GM10266 (cell line): ENCODE measurements around the gene MAN1A2.

Experiments
- DNase-seq: peaks from one replicate; pipeline ENCODE4 v3.0.0; 2012; ENCODE audit errors: extremely low spot score
- TF ChIP-seq, protein P1 (sequence below): IDR thresholded peaks from 2 replicates; pipeline ENCODE4 v1.5.1; 2012; ENCODE audit warnings: mild to moderate bottlenecking, low read depth; ENCODE audit not compliant: control insufficient read depth, insufficient read depth; ENCODE audit errors: missing control alignments

Gene MAN1A2

DNA sequence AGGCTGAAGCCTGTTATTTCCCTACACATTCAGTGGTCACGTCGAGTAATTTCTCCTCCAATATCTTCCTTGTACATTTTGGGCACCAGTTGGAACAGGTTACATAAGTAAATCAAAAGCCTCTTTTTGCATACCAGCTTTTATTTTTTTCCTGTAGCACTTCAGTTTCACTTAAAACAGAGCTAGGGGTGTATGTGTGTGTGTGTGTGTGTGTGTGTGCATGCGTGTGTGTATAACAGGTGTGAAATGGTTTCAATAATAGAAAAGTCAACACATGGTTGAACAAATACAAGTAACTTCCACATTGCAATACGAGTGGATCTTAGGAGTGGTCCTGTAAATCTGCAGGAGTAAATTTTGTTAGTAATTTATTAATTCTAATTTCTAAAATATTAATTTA is 3.0 kb upstream of the MAN1A2 start:
- no peak for DNase-seq
- TF ChIP-seq, protein P1, sequence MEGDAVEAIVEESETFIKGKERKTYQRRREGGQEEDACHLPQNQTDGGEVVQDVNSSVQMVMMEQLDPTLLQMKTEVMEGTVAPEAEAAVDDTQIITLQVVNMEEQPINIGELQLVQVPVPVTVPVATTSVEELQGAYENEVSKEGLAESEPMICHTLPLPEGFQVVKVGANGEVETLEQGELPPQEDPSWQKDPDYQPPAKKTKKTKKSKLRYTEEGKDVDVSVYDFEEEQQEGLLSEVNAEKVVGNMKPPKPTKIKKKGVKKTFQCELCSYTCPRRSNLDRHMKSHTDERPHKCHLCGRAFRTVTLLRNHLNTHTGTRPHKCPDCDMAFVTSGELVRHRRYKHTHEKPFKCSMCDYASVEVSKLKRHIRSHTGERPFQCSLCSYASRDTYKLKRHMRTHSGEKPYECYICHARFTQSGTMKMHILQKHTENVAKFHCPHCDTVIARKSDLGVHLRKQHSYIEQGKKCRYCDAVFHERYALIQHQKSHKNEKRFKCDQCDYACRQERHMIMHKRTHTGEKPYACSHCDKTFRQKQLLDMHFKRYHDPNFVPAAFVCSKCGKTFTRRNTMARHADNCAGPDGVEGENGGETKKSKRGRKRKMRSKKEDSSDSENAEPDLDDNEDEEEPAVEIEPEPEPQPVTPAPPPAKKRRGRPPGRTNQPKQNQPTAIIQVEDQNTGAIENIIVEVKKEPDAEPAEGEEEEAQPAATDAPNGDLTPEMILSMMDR = no peak

DNA sequence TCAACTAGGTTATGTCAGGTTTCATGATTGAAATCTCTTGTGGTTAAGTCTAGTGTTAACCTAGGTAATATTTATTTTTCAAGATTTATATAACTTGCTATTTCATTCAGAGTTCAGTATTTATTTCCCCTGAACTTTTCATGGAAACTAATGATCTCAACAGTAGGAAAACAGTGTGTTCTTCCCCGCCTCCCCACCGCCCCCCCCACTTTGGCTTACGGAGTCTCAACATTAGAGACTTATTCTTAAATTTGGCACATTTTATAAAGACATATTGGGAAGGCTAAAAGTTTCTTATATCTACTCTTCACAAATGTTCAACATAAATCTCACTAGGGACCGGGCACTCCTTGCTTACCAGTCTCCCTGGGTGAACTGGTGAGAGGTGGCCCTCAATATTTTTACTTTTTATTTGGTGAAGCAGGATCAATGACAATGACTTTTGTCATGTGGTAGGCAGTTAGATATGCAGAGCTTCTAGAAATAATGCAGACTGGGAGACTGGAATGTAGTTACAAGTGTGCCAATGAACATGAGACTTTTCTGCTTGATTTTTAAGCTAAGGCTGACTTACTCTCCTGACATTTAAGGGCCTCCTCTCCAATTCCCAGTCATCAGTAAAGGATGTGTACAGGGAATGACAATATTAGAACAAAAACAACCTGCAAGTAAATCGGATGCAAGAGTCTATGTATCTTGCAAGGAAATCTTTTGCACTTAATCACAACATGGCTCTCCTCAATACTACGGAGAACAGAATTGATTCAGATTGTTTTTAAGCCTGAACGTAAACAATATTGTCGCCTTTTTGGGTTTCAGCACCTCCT is 1.7 kb upstream of the MAN1A2 start:
- DNase-seq = no peak
- TF ChIP-seq, protein P1 = no peak

DNA sequence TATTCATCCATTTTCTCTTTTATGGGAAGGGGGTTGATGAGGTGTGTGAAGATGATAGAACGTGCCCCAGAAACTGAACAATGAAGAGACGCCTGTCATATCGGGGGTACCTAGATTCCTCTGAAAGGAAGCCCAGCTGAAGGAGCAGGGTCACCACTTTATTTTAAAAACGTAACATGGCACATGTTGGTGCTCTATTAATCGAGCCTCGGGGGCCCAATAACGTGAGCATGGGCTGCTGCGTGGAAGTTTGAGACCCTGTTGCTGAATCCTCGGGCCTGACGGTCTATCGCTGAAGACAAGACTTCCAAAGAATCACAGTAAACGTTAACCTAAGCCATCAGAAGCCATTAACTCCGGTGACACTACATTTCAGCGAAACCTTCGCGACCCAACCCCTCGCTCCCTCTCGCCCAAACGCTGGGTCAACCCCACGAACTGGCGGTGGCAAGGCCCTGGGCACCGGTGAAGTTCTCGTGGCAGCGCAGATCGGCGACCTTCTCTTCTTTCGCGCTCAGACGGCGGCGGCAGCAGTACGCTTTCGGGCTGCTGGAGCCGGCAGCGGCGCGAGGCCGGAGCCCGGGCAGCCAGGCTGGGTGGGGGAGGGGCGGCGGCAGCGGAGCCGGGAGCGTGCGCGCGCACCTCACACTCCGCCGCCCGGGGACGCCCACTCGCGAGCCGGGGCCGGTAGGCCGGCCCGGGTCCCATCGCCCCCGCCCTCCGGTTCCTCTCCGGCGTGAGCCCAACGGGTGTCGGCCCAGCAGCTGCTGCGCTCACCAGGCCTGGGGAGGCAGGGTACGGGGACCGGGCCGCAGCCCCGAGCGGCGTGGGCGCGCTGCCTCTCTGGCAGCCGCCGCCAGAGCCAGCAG is 838 bp upstream of the MAN1A2 start:
- TF ChIP-seq, protein P1 = peak; percentile 27
- peak; percentile 91 for DNase-seq

DNA sequence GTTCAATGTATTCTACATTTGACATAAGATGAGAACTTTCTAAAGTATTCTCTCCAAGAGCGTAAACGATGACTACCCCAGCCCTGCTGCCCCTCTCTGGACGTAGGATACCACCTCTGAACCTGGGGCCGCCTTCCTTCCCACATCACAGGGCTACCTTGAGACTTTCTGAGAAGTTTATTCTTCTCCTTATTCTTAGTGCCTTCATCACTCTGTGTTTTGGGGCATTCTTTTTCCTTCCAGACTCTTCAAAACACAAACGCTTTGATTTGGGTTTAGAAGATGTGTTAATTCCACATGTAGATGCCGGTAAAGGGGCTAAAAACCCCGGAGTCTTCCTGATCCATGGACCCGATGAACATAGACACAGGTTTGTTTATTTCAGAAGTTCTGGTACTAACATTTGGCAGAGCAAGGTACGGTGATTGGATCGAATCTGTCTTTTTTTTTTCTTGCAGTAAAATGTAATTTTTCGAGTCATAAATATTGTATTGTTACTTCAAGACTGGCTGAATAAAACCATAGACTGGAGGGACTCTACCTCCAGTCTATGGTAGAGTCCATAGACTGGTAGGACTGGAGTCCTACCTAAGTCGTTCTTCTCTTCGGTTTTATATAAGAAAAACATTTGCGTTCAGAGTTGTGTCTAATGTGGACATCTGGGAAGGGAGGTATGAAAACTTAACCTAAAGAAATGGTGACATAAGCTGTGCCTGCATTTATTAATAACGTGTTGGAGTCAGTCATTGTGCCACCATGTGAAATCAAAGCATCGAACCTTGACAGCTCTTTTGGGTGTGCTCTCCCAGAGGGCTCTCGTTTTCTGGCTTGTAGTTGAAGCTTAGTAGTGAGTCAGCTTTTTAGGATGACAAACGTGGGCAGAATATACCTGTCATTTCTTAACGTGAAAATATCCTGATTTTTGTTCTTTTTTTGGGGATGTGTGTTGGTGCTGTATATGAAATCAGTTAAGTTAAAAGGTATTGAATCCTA is 1.2 kb downstream of the MAN1A2 start:
- no peak for DNase-seq
- TF ChIP-seq, protein P1 = no peak

DNA sequence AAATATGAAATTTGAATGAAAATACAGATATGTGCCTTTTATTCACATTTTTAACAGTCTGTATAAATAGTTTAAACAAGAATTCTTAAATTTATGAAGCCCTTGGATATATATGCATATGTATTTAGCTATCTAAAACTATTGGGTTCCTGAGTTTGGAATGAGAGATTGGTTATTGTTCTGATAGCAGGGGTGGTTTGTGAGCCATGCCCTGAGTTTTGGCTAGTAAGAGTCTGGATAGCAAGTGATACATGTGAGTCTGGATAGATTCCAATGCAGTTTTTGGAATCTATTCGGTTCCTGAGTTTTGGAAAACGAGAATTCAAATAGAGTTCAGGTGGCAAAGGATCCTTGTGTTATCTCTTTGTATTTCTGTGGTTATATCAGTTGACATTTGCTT is 2.8 kb downstream of the MAN1A2 start:
- no peak for DNase-seq
- TF ChIP-seq, protein P1 = no peak

DNA sequence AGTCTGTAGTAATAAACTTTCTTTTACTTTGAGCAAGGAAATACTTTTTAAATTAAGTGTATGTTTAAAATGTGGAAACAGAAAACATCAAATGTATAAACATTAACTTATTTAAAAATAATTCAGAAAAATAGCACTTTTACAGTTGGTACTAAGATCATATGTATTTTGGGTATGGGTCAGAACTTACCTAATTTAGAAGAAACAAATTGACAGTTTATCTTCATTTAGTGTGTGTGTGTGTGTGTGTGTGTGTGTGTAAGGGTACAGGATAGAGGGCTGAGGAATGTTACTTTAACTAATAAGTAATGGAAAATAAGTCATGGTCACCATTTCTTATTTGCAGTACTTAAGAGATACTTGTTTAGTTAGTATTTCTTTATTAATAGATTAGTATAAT is 3.3 kb downstream of the MAN1A2 start:
- DNase-seq = no peak
- TF ChIP-seq, protein P1 = no peak
